SK-N-SH (cell line): Measurements from ENCODE around the gene SLC26A11. TPM values are rescaled to one million over a fixed set of nuclear protein-coding genes. Genes with fewer than 3 reads are reported as not detected.

Experiments
- CTCF ChIA-PET: fragments of 300-600, 350-600 bp; formaldehyde crosslinking; extraction: SDS; loops from one replicate; lab custom pipeline; 2021; lab: Yijun Ruan, JAX
- POLR2A ChIA-PET: fragments of 350-600 bp; sonication (Branson Sonifier 250); formaldehyde crosslinking; extraction: SDS; loops from one replicate; lab custom pipeline; 2020; ENCODE audit warnings: antibody characterized with exemption, inconsistent platforms; lab: Yijun Ruan, JAX
- DNase-seq: peaks from one replicate; pipeline ENCODE4 v3.0.0; 2012
- H2AFZ ChIP-seq: fragments of 200-600 bp; sonication (generic); 2 replicates; pipeline ENCODE4 v1.8.1; 2016; ENCODE audit warnings: antibody characterized with exemption, mild to moderate bottlenecking, low read depth
- H3F3A ChIP-seq: fragments of 200-600 bp; sonication (generic); replicated peaks from 2 replicates; pipeline ENCODE3; 2016; ENCODE audit warnings: antibody characterized with exemption, mild to moderate bottlenecking; ENCODE audit not compliant: insufficient read depth
- H3K27ac ChIP-seq, 2 experiments: fragments of 200-500 bp in 1 of 2; fragments of 200-600 bp in 1 of 2; sonication (Bioruptor generic) in 1 of 2; sonication (generic), shearing (Covaris generic) in 1 of 2; 2 replicates each; pipeline versions ENCODE4 v1.5.1 to v1.6.1; 2014 to 2016; ENCODE audit warnings: low read depth in 2 of 2, inconsistent platforms in 1 of 2, low read length in 1 of 2, mild to moderate bottlenecking in 1 of 2, mixed read lengths in 1 of 2
- H3K27me3 ChIP-seq: fragments of 200-600 bp; sonication (generic), shearing (Covaris generic); 2 replicates; pipeline ENCODE4 v1.6.1; 2016; ENCODE audit warnings: mixed run types; ENCODE audit not compliant: insufficient read depth
- H3K36me3 ChIP-seq, 2 experiments: fragments of 200-500 bp in 1 of 2; fragments of 200-600 bp in 1 of 2; sonication (Bioruptor generic) in 1 of 2; sonication (generic) in 1 of 2; replicated peaks in 1 of 2; 2 replicates each; pipeline versions ENCODE3 to v1.5.1; 2014 to 2016; ENCODE audit warnings: low read length in 1 of 2, mild to moderate bottlenecking in 1 of 2; ENCODE audit not compliant: insufficient read depth in 2 of 2, control insufficient read depth in 1 of 2
- H3K4me1 ChIP-seq, 2 experiments: fragments of 200-500 bp in 1 of 2; fragments of 200-600 bp in 1 of 2; sonication (Bioruptor generic) in 1 of 2; sonication (generic), shearing (Covaris generic) in 1 of 2; 2 replicates each; pipeline versions ENCODE4 v1.5.1 to v1.6.1; 2014 to 2016; ENCODE audit warnings: low read depth in 1 of 2, low read length in 1 of 2, mixed run types in 1 of 2; ENCODE audit not compliant: insufficient read depth in 2 of 2, control insufficient read depth in 1 of 2
- H3K4me2 ChIP-seq: fragments of 200-600 bp; sonication (generic), shearing (Covaris generic); 2 replicates; pipeline ENCODE4 v1.6.1; 2017; ENCODE audit warnings: mixed run types
- H3K4me3 ChIP-seq, 2 experiments: fragments of 200-500 bp in 1 of 2; fragments of 200-600 bp in 1 of 2; sonication (Bioruptor generic) in 1 of 2; sonication (generic), shearing (Covaris generic) in 1 of 2; 2 replicates each; pipeline versions ENCODE4 v1.5.1 to v1.8.1; 2014 to 2016; ENCODE audit warnings: low read depth in 2 of 2, inconsistent platforms in 1 of 2, low read length in 1 of 2, mild to moderate bottlenecking in 1 of 2, mixed read lengths in 1 of 2, moderate library complexity in 1 of 2
- H3K79me2 ChIP-seq: fragments of 200-600 bp; sonication (generic); 2 replicates; pipeline ENCODE4 v1.8.1; 2017; ENCODE audit warnings: mild to moderate bottlenecking; ENCODE audit not compliant: insufficient read depth
- H3K9ac ChIP-seq: fragments of 200-600 bp; sonication (generic); 2 replicates; pipeline ENCODE4 v1.6.1; 2017; ENCODE audit warnings: mixed run types
- H3K9me2 ChIP-seq: fragments of 200-600 bp; sonication (generic); 2 replicates; pipeline ENCODE4 v1.6.1; 2017; ENCODE audit warnings: mixed run types
- H3K9me3 ChIP-seq: fragments of 200-600 bp; sonication (generic); 2 replicates; pipeline ENCODE4 v1.6.1; 2017; ENCODE audit warnings: mixed run types, mild to moderate bottlenecking, moderate library complexity
- H4K20me1 ChIP-seq: fragments of 200-600 bp; sonication (generic); 2 replicates; pipeline ENCODE4 v1.6.1; 2017; ENCODE audit warnings: mild to moderate bottlenecking, mixed run types; ENCODE audit not compliant: insufficient read depth
- CHD2 ChIP-seq: fragments of 150-350 bp; IDR thresholded peaks from 2 replicates; pipeline ENCODE4 v1.6.1; 2018; ENCODE audit warnings: low read length; ENCODE audit not compliant: partially characterized antibody
- EZH2phosphoT487 ChIP-seq: fragments of 200-600 bp; sonication (generic); IDR thresholded peaks from 2 replicates; pipeline ENCODE4 v1.6.1; 2017; ENCODE audit warnings: low read depth, mixed run types, mild to moderate bottlenecking, antibody characterized with exemption, moderate library complexity, borderline replicate concordance
- GABPA ChIP-seq: IDR thresholded peaks from 2 replicates; pipeline ENCODE4 v1.4.0; 2012; ENCODE audit warnings: low read depth, mild to moderate bottlenecking
- GATA2 ChIP-seq: sonication (generic); formaldehyde crosslinking; IDR thresholded peaks from 2 replicates; pipeline ENCODE4 v1.5.0; 2020; ENCODE audit warnings: mild to moderate bottlenecking, missing genetic modification reagents
- NFIC ChIP-seq: IDR thresholded peaks from 2 replicates; pipeline ENCODE4 v1.4.0; 2012; ENCODE audit warnings: borderline replicate concordance
- NRF1 ChIP-seq: IDR thresholded peaks from 2 replicates; pipeline ENCODE4 v1.6.1; 2012; ENCODE audit warnings: low read depth, mild to moderate bottlenecking, low read length
- POLR2AphosphoS5 ChIP-seq: IDR thresholded peaks from 2 replicates; pipeline ENCODE4 v1.6.1; 2012; ENCODE audit warnings: low read depth, low read length
- RCOR1 ChIP-seq: fragments of 150-350 bp; IDR thresholded peaks from 2 replicates; pipeline ENCODE4 v1.6.1; 2017; ENCODE audit warnings: antibody characterized with exemption, low read length
- SIN3A ChIP-seq: IDR thresholded peaks from 2 replicates; pipeline ENCODE4 v1.6.1; 2012; ENCODE audit warnings: low read depth, mild to moderate bottlenecking, low read length, moderate library complexity, borderline replicate concordance
- SMC3 ChIP-seq: IDR thresholded peaks from 2 replicates; pipeline ENCODE4 v1.6.1; 2012; ENCODE audit warnings: low read depth, low read length, improper control_type of control experiment
- TEAD4 ChIP-seq: IDR thresholded peaks from 2 replicates; pipeline ENCODE4 v1.4.0; 2012; ENCODE audit warnings: mild to moderate bottlenecking, borderline replicate concordance; ENCODE audit not compliant: insufficient read depth
- WGBS: methylation state at CpG from one replicate; pipeline ENCODE4 v1.1.6; 2017; ENCODE audit warnings: low lambda C conversion rate; 5-methylcytosine and 5-hydroxymethylcytosine counted together
- polyA plus RNA-seq, 3 experiments: library from polyadenylated mRNA; depleted of rRNA; stranded (reverse); fragments of >200 nt; gene quantifications; 2 replicates each; pipeline ENCODE4 v1.2.3, GENCODE V29; 2012
- TF ChIP-seq, protein P1 (sequence below): IDR thresholded peaks from 2 replicates; pipeline ENCODE4 v1.6.1; 2012; ENCODE audit warnings: mild to moderate bottlenecking, low read depth, low read length, moderate library complexity
- TF ChIP-seq, protein P2 (sequence below): IDR thresholded peaks from 2 replicates; pipeline ENCODE4 v1.4.0; 2012; ENCODE audit warnings: low read depth
- TF ChIP-seq, protein P3 (sequence below): fragments of 150-350 bp; IDR thresholded peaks from 2 replicates; pipeline ENCODE4 v1.6.1; 2017; ENCODE audit warnings: antibody characterized with exemption, low read length, low read depth, borderline replicate concordance

SLC26A11 gene
- polyA plus RNA-seq, 1 of the 3 experiments (the other 2 are of a cell fraction): 35.9 TPM

DNA sequence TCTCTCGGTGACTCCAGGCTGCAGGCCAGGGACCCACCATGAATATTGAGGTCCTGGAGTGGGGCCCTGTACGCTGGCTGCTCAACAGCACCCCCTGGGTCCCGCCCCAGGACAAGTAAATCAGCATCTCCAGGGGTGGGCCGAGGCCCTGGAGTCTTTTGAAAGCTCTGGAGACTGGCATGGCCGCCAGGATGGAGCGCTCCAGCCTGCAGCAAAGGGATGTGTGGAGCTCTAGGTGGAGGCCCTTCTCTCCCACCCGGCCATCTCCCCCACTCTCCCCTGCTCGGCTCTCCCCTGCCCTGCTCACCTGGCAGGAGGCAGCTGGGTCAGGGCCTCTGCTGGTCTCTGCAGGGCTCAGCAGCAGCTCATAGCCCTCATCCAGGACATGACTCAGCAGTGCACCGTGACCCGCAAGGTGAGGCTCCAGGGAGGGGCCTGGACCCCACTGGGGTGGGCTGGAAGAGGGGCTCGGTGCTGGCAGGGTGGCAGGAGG is 16.7 kb upstream of the SLC26A11 start:
- POLR2A ChIA-PET: interaction anchor here (1.2 kb wide), 1 partner anchor 57 kb away, joined by 3 read pairs; no protein-coding TSS in a partner anchor

DNA sequence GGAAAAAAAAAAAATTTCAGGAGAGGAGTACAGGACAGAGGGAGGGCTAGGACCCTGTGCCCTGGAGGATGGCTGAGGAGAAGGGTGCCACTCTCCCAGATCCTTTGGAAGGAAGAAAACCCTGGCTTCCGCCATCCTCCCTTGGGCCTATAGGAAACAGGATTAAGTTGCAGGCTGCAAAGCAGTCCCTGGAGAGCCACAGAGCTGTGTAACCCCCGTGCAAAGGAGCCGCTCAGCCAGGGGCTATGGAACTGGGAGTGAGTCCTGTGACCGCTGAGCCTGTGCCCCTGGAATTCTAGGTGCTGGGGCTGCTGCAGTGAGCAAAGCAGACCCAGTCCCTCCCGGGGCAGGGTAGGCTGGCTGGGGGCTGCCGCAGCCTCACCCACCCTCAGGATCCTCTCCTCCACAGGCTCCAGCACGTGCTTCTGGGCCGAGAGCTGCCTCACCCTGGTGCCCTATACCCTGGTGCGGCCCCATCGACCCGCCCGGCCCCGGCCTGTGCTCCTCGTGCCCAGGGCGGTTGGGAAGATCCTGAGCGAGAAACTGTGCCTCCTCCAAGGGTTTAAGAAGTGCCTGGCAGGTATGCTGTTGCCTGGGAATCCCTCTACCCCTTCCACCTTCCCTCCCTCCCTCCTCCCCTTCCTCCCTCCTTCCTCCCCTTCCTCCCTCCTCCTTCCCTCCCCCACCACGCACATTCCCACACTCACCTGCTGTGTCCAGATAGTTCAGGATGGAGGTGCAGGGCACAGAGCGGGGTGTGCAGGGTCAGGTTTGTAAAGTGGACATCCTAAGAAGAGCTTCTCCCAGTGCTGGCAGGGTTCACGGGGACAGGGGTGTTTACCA is 15.4 kb upstream of the SLC26A11 start:
- CTCF ChIA-PET: interaction anchor here (0.9 to 2.4 kb wide), 4 partner anchors 8 to 122 kb away, joined by 4 to 7 read pairs (median 6); no protein-coding TSS in a partner anchor
- POLR2A ChIA-PET: interaction anchor here (1.2 kb wide), 1 partner anchor 59 kb away, joined by 3 read pairs; no protein-coding TSS in a partner anchor
- H2AFZ ChIP-seq: no peak overlapping the region

More for the DNA sequence above, 16.7 kb upstream of the SLC26A11 start:
- Histone ChIP-seq H3K4me2 (no peak overlapping the region), H3K9me2 (no peaks in the 10 kb centered on the region), H3F3A (no peaks in the 10 kb centered on the region), H3K4me1 (no peaks in the 10 kb centered on the region), H2AFZ (no peak overlapping the region), H4K20me1 (no peaks in the 10 kb centered on the region), H3K79me2 (no peaks in the 10 kb centered on the region), H3K36me3 (peaks cover 0 to 5% of the 10 kb centered on the region in 2 experiments), H3K9me3 (no peaks in the 10 kb centered on the region), H3K27me3 (no peaks in the 10 kb centered on the region), H3K27ac (no peak overlapping the region), H3K9ac (no peak overlapping the region), H3K4me3 (no peak overlapping the region)
- 100% methylated on average over 2 of the region's 11 CpGs for WGBS
- TF ChIP-seq TEAD4 (no peak), EZH2phosphoT487 (no peak), GATA2 (CRISPR knock-in tag) (no peak), CHD2 (no peak), SMC3 (no peak)
- CTCF ChIA-PET: interaction anchor here (0.6 to 2.4 kb wide), 5 partner anchors 8 to 125 kb away, joined by 3 to 7 read pairs (median 6); partner anchors contain the start of genes SGSH and SLC26A11
- no peak for DNase-seq

DNA sequence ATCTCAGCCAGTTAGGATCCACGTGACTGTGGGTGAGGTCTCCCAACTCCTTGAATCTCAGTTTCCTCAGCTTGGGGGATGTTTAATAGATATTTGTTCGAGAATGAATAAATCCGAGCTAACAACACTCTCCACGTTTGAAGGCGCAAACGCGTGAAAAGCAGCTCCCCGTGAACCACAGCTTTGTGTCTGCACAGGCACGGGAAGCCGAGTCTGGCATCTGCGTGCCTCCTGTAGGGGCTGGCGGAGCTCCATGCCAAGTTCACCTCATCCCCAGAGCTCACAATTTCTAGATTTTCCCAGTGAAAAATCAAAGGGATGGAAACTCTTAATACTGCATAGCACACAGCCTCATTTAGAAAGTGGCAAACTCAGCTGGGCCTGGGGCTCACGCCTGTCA is 14.4 kb upstream of the SLC26A11 start:
- WGBS: 93% methylated on average over 13 of the region's 13 CpGs
- CTCF ChIA-PET: interaction anchor here (0.9 to 2.1 kb wide), 4 partner anchors 9 to 123 kb away, joined by 3 to 7 read pairs (median 4); no protein-coding TSS in a partner anchor
- no peaks in the 10 kb centered on the region for H4K20me1 ChIP-seq
- TF ChIP-seq CHD2 (no peak), NRF1 (no peak), NFIC (no peak), GATA2 (CRISPR knock-in tag) (no peak), SIN3A (no peak), RCOR1 (no peak)
- TF ChIP-seq, protein P1, sequence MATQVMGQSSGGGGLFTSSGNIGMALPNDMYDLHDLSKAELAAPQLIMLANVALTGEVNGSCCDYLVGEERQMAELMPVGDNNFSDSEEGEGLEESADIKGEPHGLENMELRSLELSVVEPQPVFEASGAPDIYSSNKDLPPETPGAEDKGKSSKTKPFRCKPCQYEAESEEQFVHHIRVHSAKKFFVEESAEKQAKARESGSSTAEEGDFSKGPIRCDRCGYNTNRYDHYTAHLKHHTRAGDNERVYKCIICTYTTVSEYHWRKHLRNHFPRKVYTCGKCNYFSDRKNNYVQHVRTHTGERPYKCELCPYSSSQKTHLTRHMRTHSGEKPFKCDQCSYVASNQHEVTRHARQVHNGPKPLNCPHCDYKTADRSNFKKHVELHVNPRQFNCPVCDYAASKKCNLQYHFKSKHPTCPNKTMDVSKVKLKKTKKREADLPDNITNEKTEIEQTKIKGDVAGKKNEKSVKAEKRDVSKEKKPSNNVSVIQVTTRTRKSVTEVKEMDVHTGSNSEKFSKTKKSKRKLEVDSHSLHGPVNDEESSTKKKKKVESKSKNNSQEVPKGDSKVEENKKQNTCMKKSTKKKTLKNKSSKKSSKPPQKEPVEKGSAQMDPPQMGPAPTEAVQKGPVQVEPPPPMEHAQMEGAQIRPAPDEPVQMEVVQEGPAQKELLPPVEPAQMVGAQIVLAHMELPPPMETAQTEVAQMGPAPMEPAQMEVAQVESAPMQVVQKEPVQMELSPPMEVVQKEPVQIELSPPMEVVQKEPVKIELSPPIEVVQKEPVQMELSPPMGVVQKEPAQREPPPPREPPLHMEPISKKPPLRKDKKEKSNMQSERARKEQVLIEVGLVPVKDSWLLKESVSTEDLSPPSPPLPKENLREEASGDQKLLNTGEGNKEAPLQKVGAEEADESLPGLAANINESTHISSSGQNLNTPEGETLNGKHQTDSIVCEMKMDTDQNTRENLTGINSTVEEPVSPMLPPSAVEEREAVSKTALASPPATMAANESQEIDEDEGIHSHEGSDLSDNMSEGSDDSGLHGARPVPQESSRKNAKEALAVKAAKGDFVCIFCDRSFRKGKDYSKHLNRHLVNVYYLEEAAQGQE: no peak
- TF ChIP-seq, protein P2, sequence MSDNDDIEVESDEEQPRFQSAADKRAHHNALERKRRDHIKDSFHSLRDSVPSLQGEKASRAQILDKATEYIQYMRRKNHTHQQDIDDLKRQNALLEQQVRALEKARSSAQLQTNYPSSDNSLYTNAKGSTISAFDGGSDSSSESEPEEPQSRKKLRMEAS: no peak
- TF ChIP-seq, protein P3, sequence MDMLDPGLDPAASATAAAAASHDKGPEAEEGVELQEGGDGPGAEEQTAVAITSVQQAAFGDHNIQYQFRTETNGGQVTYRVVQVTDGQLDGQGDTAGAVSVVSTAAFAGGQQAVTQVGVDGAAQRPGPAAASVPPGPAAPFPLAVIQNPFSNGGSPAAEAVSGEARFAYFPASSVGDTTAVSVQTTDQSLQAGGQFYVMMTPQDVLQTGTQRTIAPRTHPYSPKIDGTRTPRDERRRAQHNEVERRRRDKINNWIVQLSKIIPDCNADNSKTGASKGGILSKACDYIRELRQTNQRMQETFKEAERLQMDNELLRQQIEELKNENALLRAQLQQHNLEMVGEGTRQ: no peak

More for the DNA sequence above, 15.4 kb upstream of the SLC26A11 start:
- H3K27me3 ChIP-seq: no peaks in the 10 kb centered on the region
- no peaks in the 10 kb centered on the region for H3K79me2 ChIP-seq
- DNase-seq: no peak
- H3F3A ChIP-seq: no peaks in the 10 kb centered on the region
- TF ChIP-seq SMC3 (no peak), TEAD4 (no peak), GABPA (no peak), POLR2AphosphoS5 (no peak)
- H3K9me3 ChIP-seq: no peaks in the 10 kb centered on the region
- H3K4me3 ChIP-seq: no peak overlapping the region
- H3K4me1 ChIP-seq: no peaks in the 10 kb centered on the region
- 89% methylated on average over 12 of the region's 19 CpGs for WGBS
- H4K20me1 ChIP-seq: no peaks in the 10 kb centered on the region
- H3K9me2 ChIP-seq: no peaks in the 10 kb centered on the region
- no peak overlapping the region for H3K27ac ChIP-seq
- H3K36me3 ChIP-seq: peaks cover 0 to 17% of the 10 kb centered on the region in 2 experiments
- no peak overlapping the region for H3K4me2 ChIP-seq
- H3K9ac ChIP-seq: no peak overlapping the region

More for the DNA sequence above, 14.4 kb upstream of the SLC26A11 start:
- H3K27ac ChIP-seq: no peak overlapping the region
- H3K79me2 ChIP-seq: no peaks in the 10 kb centered on the region
- no peaks in the 10 kb centered on the region for H3K27me3 ChIP-seq
- no peaks in the 10 kb centered on the region for H3F3A ChIP-seq
- no peaks in the 10 kb centered on the region for H3K4me1 ChIP-seq
- H3K9me2 ChIP-seq: no peaks in the 10 kb centered on the region
- H3K9me3 ChIP-seq: no peaks in the 10 kb centered on the region
- no peak overlapping the region for H2AFZ ChIP-seq
- no peak overlapping the region for H3K9ac ChIP-seq
- H3K4me3 ChIP-seq: no peak overlapping the region
- peaks cover 4 to 27% of the 10 kb centered on the region in 2 experiments for H3K36me3 ChIP-seq
- POLR2A ChIA-PET: no interaction called here
- DNase-seq: no peak
- H3K4me2 ChIP-seq: no peak overlapping the region
